Suprapubic skin (tissue), 4 donors: ENCODE data around the gene NT5C3B. TPM values are rescaled to one million over a fixed set of nuclear protein-coding genes. Genes with fewer than 3 reads are reported as not detected.

ENCODE experiments used
- DNase-seq, 2 donors: peaks; one replicate each; pipeline ENCODE4 v3.0.0-alpha.2; 2019; ENCODE audit warnings: low spot score in 2 of 2
- H3K27ac ChIP-seq: fragments of 200-600 bp; sonication (generic); one replicate; pipeline ENCODE4 v1.5.1; 2019
- H3K27me3 ChIP-seq: fragments of 200-600 bp; sonication (generic); one replicate; pipeline ENCODE4 v1.5.1; 2019
- H3K36me3 ChIP-seq: fragments of 200-600 bp; sonication (generic); one replicate; pipeline ENCODE4 v1.5.1; 2019
- H3K4me1 ChIP-seq: fragments of 200-600 bp; sonication (generic); one replicate; pipeline ENCODE4 v1.5.1; 2019
- H3K4me3 ChIP-seq: fragments of 200-600 bp; sonication (generic); one replicate; pipeline ENCODE4 v1.5.1; 2019; ENCODE audit warnings: mild to moderate bottlenecking
- H3K9me3 ChIP-seq: fragments of 200-600 bp; sonication (generic); one replicate; pipeline ENCODE4 v1.5.1; 2019
- CTCF ChIP-seq, 2 donors: fragments of 200-600 bp in 1 of 2; fragments of 450-650 bp in 1 of 2; sonication (generic) in 1 of 2; IDR thresholded peaks; one replicate each; pipeline ENCODE4 v1.5.1; 2016 to 2019; ENCODE audit warnings: antibody characterized with exemption in 2 of 2, mild to moderate bottlenecking in 1 of 2, moderate library complexity in 1 of 2
- EP300 ChIP-seq: sonication (generic); formaldehyde crosslinking; IDR thresholded peaks from one replicate; pipeline ENCODE4 v1.6.1; 2017; ENCODE audit warnings: antibody characterized with exemption
- POLR2A ChIP-seq, 2 donors: fragments of 450-650 bp; IDR thresholded peaks; one replicate each; pipeline ENCODE4 v1.6.1; 2017; ENCODE audit warnings: antibody characterized with exemption in 2 of 2, mild to moderate bottlenecking in 2 of 2, moderate library complexity in 2 of 2
- POLR2AphosphoS5 ChIP-seq, 3 donors: sonication (generic); formaldehyde crosslinking; IDR thresholded peaks; one replicate each; pipeline ENCODE4 v1.6.1; 2017; ENCODE audit warnings: antibody characterized with exemption in 3 of 3
- WGBS: methylation state at CpG from one replicate; pipeline ENCODE4 v1.1.5; 2018; 5-methylcytosine and 5-hydroxymethylcytosine counted together
- total RNA-seq, 4 donors: library from RNA; depleted of rRNA; stranded (reverse); fragments of >200 nt; gene quantifications; one replicate each; pipeline ENCODE4 v1.1.0, GENCODE V29; 2016

Gene NT5C3B
- total RNA-seq, 4 donors from 2014 or later: 21.6 to 41.2 (median 30.7) TPM

GRCh38 chr17:41803049-41804020 is 32.7 kb downstream of the NT5C3B start:
- peaks cover 24% of the 10 kb centered on the region for H3K4me1 ChIP-seq
- H3K27ac ChIP-seq: no peak overlapping the region
- TF ChIP-seq POLR2A (IDR thresholded peaks at IDR 0.05): no peak
- no peak for TF ChIP-seq CTCF (IDR thresholded peaks at IDR 0.05)
- DNase-seq: no peak
- H3K36me3 ChIP-seq: peaks cover 5% of the 10 kb centered on the region
- H3K4me3 ChIP-seq: no peak overlapping the region
- H3K9me3 ChIP-seq: no peaks in the 10 kb centered on the region
- no peaks in the 10 kb centered on the region for H3K27me3 ChIP-seq
- 72% methylated on average over 22 of the region's 24 CpGs for WGBS

- H3K4me1 ChIP-seq: peaks cover 24% of the 10 kb centered on the region
- peak; percentile 90 to 91 for DNase-seq
- 13% methylated on average over 8 of the region's 14 CpGs for WGBS
- H3K4me3 ChIP-seq: peak overlapping the region; percentile 16
- no peak for TF ChIP-seq POLR2A (IDR thresholded peaks at IDR 0.05)
- TF ChIP-seq CTCF (IDR thresholded peaks at IDR 0.05): peak; percentile 93 to 99
- TF ChIP-seq POLR2AphosphoS5 (IDR thresholded peaks at IDR 0.05): peak in 2 of 3 donors; percentile 36 to 59
- H3K27me3 ChIP-seq: no peaks in the 10 kb centered on the region
- no peaks in the 10 kb centered on the region for H3K9me3 ChIP-seq
- peak overlapping the region; percentile 90 for H3K27ac ChIP-seq
- H3K36me3 ChIP-seq: no peaks in the 10 kb centered on the region
Observed at GRCh38 chr17:41801374-41802271, 34.4 kb downstream of the NT5C3B start.

GRCh38 chr17:41800601-41801373 is 35.2 kb downstream of the NT5C3B start:
- peak in 1 of 2 donors; percentile 80 for DNase-seq
- Histone ChIP-seq H3K36me3 (no peaks in the 10 kb centered on the region), H3K27me3 (no peaks in the 10 kb centered on the region), H3K9me3 (no peaks in the 10 kb centered on the region), H3K4me3 (peak overlapping the region; percentile 16), H3K27ac (peak overlapping the region; percentile 90), H3K4me1 (peaks cover 28% of the 10 kb centered on the region)
- no peak for TF ChIP-seq EP300
- no peak for TF ChIP-seq POLR2A (IDR thresholded peaks at IDR 0.05)
- peak in 1 of 3 donors; percentile 24 for TF ChIP-seq POLR2AphosphoS5 (IDR thresholded peaks at IDR 0.05)
- no peak for TF ChIP-seq CTCF (IDR thresholded peaks at IDR 0.05)
- WGBS: 31% methylated on average over 9 of the region's 18 CpGs

- Histone ChIP-seq H3K9me3 (no peaks in the 10 kb centered on the region), H3K4me3 (no peak overlapping the region), H3K36me3 (no peaks in the 10 kb centered on the region), H3K4me1 (peaks cover 35% of the 10 kb centered on the region), H3K27me3 (no peaks in the 10 kb centered on the region), H3K27ac (peak overlapping the region; percentile 90)
- peak in 1 of 2 donors; percentile 67 for DNase-seq
- TF ChIP-seq EP300: no peak
- TF ChIP-seq CTCF (IDR thresholded peaks at IDR 0.05): no peak
- no peak for TF ChIP-seq POLR2A (IDR thresholded peaks at IDR 0.05)
- no peak for TF ChIP-seq POLR2AphosphoS5 (IDR thresholded peaks at IDR 0.05)
- WGBS: 58% methylated on average over 8 of the region's 8 CpGs
Observed at GRCh38 chr17:41799366-41799765, 36.7 kb downstream of the NT5C3B start.
